ENCODE measurements around the gene ATP10A.
A peak's percentile ranks its signal among the peaks of the same experiment; 100 is the strongest.

Gene ATP10A

GRCh38 chr15:25719101-25719985, 143.8 kb downstream of the ATP10A start:
- peak in 1 of 2 donors; percentile 59 for DNase-seq
- intact Hi-C loops (cut with DNase I; ENCODE audit: low total_unique reads): no loop called here
- Histone ChIP-seq H3K36me3 (peaks cover 36 to 45% (median 42%) of the 10 kb centered on the region in 3 donors), H3K4me1 (peaks cover 0 to 80% (median 19%) of the 10 kb centered on the region in 4 donors), H3K4me3 (no peak overlapping the region), H3K9me3 (no peaks in the 10 kb centered on the region), H3K27ac (peak overlapping the region; percentile 70 to 75), H3K27me3 (no peaks in the 10 kb centered on the region)
- TF ChIP-seq, protein P1, sequence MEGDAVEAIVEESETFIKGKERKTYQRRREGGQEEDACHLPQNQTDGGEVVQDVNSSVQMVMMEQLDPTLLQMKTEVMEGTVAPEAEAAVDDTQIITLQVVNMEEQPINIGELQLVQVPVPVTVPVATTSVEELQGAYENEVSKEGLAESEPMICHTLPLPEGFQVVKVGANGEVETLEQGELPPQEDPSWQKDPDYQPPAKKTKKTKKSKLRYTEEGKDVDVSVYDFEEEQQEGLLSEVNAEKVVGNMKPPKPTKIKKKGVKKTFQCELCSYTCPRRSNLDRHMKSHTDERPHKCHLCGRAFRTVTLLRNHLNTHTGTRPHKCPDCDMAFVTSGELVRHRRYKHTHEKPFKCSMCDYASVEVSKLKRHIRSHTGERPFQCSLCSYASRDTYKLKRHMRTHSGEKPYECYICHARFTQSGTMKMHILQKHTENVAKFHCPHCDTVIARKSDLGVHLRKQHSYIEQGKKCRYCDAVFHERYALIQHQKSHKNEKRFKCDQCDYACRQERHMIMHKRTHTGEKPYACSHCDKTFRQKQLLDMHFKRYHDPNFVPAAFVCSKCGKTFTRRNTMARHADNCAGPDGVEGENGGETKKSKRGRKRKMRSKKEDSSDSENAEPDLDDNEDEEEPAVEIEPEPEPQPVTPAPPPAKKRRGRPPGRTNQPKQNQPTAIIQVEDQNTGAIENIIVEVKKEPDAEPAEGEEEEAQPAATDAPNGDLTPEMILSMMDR (IDR thresholded peaks at IDR 0.05): no peak

- H3K36me3 ChIP-seq: peaks cover 42 to 45% (median 45%) of the 10 kb centered on the region in 3 donors
- TF ChIP-seq, protein P1 (IDR thresholded peaks at IDR 0.05): no peak
- peak overlapping the region; percentile 16 to 31 for H3K4me3 ChIP-seq
- DNase-seq: peak in 1 of 2 donors; percentile 68
- peak overlapping the region; percentile 70 to 75 for H3K27ac ChIP-seq
- no peaks in the 10 kb centered on the region for H3K9me3 ChIP-seq
- intact Hi-C loops (cut with DNase I; ENCODE audit: low total_unique reads): no loop called here
- peaks cover 0 to 77% (median 19%) of the 10 kb centered on the region in 4 donors for H3K4me1 ChIP-seq
- no peaks in the 10 kb centered on the region for H3K27me3 ChIP-seq
These were observed 144.5 kb downstream of the ATP10A start for GRCh38 chr15:25718597-25718996.

DNA sequence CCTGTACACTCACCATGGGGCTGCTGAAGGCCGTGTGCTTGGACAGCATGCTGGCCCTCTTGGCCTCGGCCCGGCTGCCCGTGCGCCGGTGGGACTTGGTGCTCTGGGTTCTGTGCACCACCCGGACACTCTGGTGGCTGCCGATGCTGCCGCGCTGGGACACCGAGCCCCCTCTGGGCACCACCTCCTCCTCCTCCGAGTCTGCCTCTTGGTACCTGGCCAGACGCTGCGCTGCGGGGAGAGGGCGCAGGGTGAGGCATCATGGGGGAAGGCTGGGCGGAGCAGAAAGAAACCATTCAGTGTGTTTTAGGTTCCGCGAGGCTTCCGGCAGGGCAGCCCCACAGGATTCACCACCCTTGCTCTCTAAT, 145.0 kb downstream of the ATP10A start:
- intact Hi-C loops (cut with DNase I; ENCODE audit: low total_unique reads): no loop called here
- Histone ChIP-seq H3K9me3 (no peaks in the 10 kb centered on the region), H3K36me3 (peaks cover 45 to 50% (median 48%) of the 10 kb centered on the region in 3 donors), H3K27me3 (no peaks in the 10 kb centered on the region), H3K4me1 (peaks cover 0 to 72% (median 19%) of the 10 kb centered on the region in 4 donors), H3K27ac (peak overlapping the region; percentile 70 to 75), H3K4me3 (peak overlapping the region; percentile 16 to 31)
- no peak for DNase-seq
- TF ChIP-seq, protein P1 (IDR thresholded peaks at IDR 0.05): no peak

DNA sequence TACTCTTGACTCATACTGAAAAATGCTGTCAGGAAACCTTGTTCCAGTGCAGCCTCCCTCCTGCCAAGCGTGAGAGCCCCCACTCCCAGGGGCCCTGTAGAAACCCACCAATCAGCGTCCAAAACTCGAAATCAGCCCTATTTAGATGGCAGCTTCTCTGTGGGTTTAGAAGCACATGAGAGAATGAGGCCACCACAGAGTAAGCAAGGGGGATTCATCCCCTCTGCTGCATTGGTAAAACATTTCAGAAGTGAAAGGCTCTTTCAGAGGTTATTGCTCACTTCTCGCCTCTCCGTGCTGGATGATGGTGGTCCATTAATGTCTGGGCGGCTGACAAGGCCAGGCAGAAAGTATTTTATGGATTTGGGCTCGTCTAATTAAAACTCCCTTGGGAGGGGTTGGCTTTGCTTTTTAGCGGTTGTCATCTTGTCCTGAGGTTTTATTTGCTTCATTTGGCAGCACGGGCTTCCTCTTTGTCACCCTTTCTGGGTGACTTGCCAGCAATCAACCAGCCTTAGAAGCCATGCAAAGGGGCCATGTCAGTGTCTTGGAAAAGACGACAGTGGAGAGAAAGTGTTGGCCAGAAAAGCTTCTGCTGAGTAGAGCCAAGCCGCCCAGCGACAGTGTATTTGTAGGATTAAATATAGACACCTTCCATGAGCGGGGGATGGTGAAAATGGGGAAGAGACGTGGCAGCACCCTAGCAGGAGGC, 145.5 kb downstream of the ATP10A start:
- TF ChIP-seq, protein P1 (IDR thresholded peaks at IDR 0.05): no peak
- no peaks in the 10 kb centered on the region for H3K27me3 ChIP-seq
- H3K4me1 ChIP-seq: peaks cover 0 to 67% (median 19%) of the 10 kb centered on the region in 4 donors
- intact Hi-C loops (cut with DNase I; ENCODE audit: low total_unique reads): no loop called here
- H3K4me3 ChIP-seq: peak overlapping the region; percentile 16 to 31
- peak overlapping the region; percentile 70 to 75 for H3K27ac ChIP-seq
- DNase-seq: peak; percentile 44 to 75
- H3K36me3 ChIP-seq: peaks cover 50 to 55% (median 54%) of the 10 kb centered on the region in 3 donors
- H3K9me3 ChIP-seq: no peaks in the 10 kb centered on the region

DNA sequence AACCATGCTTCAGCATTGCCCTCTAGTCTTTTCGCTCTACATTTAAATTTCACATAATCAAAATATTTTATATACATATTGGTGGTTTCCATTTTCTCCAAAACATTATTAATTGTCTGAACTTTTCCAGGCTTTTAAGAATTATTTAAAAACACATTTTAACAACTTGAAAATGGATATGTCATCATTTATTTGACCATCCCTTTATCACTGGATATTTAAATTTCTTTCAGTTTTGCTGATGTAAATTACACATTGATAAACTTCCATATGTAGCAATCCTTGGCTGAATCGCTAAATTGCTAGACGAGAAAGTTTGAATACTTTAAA, 146.0 kb downstream of the ATP10A start:
- H3K4me1 ChIP-seq: peaks cover 0 to 62% (median 19%) of the 10 kb centered on the region in 4 donors
- H3K36me3 ChIP-seq: peaks cover 55 to 60% (median 59%) of the 10 kb centered on the region in 3 donors
- H3K4me3 ChIP-seq: no peak overlapping the region
- H3K27ac ChIP-seq: peak overlapping the region; percentile 70 to 75
- TF ChIP-seq, protein P1 (IDR thresholded peaks at IDR 0.05): no peak
- H3K27me3 ChIP-seq: no peaks in the 10 kb centered on the region
- intact Hi-C loops (cut with DNase I; ENCODE audit: low total_unique reads): no loop called here
- no peaks in the 10 kb centered on the region for H3K9me3 ChIP-seq
- no peak for DNase-seq
